ENCODE measurements around the gene THBS1. TPM values are rescaled to one million over a fixed set of nuclear protein-coding genes. Genes with fewer than 3 reads are reported as not detected.

THBS1 gene
- polyA plus RNA-seq, 5 donors, result 99.5 to 164 (median 132) TPM

DNA sequence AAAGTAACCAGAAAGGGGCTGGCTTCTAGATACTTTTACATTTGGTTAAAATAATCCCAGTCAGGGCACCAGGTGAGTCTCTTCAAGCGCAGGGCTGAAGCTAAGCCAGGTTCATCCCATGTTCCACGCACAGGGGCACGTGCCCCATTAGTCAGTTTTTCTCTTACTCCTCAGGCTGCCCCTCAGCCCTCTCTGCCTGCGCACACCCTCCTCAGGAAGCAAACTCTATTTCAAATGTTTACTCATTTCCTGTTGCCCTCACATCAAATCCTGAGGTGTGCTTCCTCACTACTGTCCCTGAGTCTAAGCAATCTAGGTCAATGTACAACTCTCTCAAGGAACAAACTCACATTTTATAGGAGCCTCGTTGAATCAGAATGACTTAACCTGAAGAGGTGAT is 48.5 kb downstream of the THBS1 start:
- no peak for DNase-seq

DNA sequence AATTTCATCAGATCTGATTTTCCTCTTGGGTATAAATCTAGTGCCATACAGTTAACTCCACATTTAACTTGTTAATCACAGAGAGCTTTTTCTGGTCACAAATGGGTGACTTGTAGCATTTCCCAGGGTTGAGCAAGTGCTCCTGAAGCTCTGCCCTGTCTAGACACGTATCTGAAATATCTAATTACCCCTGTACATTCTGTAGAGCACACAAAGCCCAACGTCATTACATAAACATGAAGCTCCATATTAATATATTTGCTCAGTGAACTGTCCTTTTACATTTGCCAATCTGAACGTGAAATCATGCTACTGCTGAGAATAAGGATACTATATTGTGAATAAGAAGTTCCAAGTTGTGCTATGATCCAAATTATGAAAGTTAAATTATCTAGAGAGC is 49.0 kb downstream of the THBS1 start:
- no peak for DNase-seq

- no peak for DNase-seq
These were observed 50.5 kb downstream of the THBS1 start for GRCh38 chr15:39631357-39631756.

GRCh38 chr15:39638041-39638440 is 57.2 kb downstream of the THBS1 start:
- DNase-seq, result no peak

- no peak for DNase-seq
These were observed 58.2 kb downstream of the THBS1 start for GRCh38 chr15:39639037-39639436.

DNA sequence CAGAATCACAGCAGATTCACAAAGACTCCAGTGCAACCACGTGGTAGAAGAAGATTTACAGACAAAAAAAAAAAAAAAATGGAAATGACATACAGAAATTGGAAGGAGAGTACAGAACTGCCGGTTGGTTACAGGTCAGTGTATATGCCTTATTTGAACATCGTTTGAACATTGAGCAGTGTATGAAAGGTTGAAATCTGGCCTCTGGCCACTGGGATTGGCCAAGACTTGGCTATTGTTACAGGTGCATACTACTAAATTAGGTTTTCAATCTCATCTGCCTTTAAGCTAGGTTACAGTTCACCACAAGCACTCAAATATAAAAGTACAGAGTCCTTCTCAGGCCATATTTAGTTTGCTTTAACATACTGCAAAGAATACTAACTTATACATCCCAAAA is 59.8 kb downstream of the THBS1 start:
- DNase-seq, result no peak

DNA sequence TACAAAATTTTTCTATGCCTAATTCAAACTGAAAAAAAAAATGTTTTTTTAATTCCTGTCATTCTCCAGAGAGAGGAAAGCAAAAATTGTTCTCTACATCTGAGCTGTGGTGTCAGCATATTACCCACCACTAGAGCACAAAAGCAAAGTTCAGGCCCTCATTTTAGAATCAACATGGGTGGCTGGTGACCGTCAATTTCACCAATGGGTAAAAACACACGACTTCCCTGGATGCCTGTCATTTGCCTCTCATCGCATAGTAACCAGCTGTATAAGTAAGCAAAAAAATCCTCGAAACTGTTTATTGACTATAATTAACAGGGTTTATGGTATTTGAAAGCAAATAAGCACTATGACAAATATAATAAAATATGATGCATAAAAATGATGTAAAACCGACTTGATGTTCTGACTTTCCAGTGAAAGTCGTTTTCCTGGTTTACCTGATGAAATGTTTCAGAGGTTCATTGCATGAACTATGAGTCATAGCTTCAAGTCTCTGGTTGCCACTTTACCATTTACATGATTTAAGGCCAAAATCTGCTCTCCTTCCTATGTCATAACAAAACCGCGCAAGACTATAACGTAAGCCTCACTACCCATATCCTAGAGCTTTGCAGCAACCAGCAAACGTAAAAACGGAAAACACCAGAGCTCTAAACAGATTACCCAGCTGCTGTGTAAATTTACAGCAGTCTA is 60.5 kb downstream of the THBS1 start:
- DNase-seq, result no peak

GRCh38 chr15:39642011-39642640 is 61.2 kb downstream of the THBS1 start:
- DNase-seq, result no peak

- no peak for DNase-seq
These were observed 62.8 kb downstream of the THBS1 start for GRCh38 chr15:39643727-39644126.

DNA sequence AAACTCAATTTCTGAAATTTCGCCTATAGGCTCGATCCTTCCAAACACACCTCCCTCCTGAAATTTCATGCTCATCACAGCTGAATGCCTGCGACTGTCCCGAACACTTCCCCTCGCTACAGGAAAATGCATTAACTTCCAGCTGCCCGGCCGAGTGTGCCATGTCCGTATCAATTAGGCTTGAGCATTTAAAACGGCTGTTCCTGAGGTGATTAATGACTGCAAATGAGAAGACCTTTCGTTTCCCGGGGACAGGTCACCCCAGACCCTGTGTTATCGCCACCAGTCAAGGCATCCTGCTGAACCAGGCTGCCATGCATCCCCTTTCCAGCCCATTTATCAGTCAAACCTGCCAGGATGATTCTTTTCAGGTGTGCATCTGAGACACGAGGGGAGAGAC is 63.3 kb downstream of the THBS1 start:
- DNase-seq, result no peak

GRCh38 chr15:39645138-39645975 is 64.5 kb downstream of the THBS1 start:
- no peak for DNase-seq

GRCh38 chr15:39645976-39646257 is 65.0 kb downstream of the THBS1 start:
- DNase-seq, result no peak

GRCh38 chr15:39646425-39646824 is 65.5 kb downstream of the THBS1 start:
- no peak for DNase-seq

Other genes starting within 250 kb of the THBS1 start
- under 1 TPM; 0.59 to 0.93 (median 0.82) TPM for gene FSIP1, start 201.8 kb downstream of the THBS1 start, polyA plus RNA-seq (ENCODE audit: insufficient read depth in 1 of 5, insufficient read length in 5 of 5, low replicate concordance in 1 of 5)